IMR-90 (cell line): Measurements from ENCODE around the gene ADARB2. TPM values are rescaled to one million over a fixed set of nuclear protein-coding genes. Genes with fewer than 3 reads are reported as not detected.

Experiments used
- ATAC-seq: fragments of 200-7000 bp; cut with Tn5 transposase; 2 replicates; pipeline ENCODE4 v1.9.1; 2020; ENCODE audit warnings: low read depth, mild to moderate bottlenecking, moderate library complexity
- BruUV-seq: library from RNA; stranded (reverse); fragments of 400-500 nt; replicated peaks from 2 replicates; lab custom pipeline; 2021; lab: Mats Ljungman, UMichigan
- CTCF ChIA-PET: fragments of 300-600 bp; formaldehyde crosslinking; extraction: SDS; loops from one replicate; lab custom pipeline; 2021; ENCODE audit warnings: antibody characterized with exemption; lab: Yijun Ruan, JAX
- POLR2A ChIA-PET: fragments of 300-600 bp; sonication (Branson Sonifier 250); formaldehyde crosslinking; loops from one replicate; lab custom pipeline; 2022; ENCODE audit warnings: antibody characterized with exemption; ENCODE audit not compliant: unreplicated experiment; lab: Charles Lee
- DNase-seq: peaks from one replicate; pipeline ENCODE4 v3.0.0; 2013
- H2AFZ ChIP-seq: replicated peaks from 2 replicates; pipeline ENCODE3; 2013; ENCODE audit warnings: low read length, mild to moderate bottlenecking; ENCODE audit not compliant: poor library complexity
- H2AK5ac ChIP-seq: 2 replicates; pipeline ENCODE4 v1.6.1; 2013; ENCODE audit warnings: low read depth, low read length, inconsistent platforms
- H2AK9ac ChIP-seq: replicated peaks from 2 replicates; pipeline ENCODE3; 2013; ENCODE audit warnings: mild to moderate bottlenecking, low read depth, low read length, moderate library complexity; ENCODE audit not compliant: poor library complexity
- H2BK120ac ChIP-seq: 2 replicates; pipeline ENCODE4 v1.6.1; 2013; ENCODE audit warnings: low read depth, low read length, inconsistent platforms
- H2BK15ac ChIP-seq: 3 replicates; pipeline ENCODE4 v1.6.1; 2013; ENCODE audit warnings: low read depth, low read length, inconsistent platforms
- H2BK20ac ChIP-seq: 2 replicates; pipeline ENCODE4 v1.6.1; 2013; ENCODE audit warnings: low read depth, mild to moderate bottlenecking, inconsistent platforms, low read length, moderate library complexity
- H2BK5ac ChIP-seq: 2 replicates; pipeline ENCODE4 v1.6.1; 2013; ENCODE audit warnings: mild to moderate bottlenecking, low read depth, low read length, inconsistent platforms; ENCODE audit not compliant: poor library complexity, severe bottlenecking
- H3K14ac ChIP-seq: replicated peaks from 2 replicates; pipeline ENCODE4 v1.6.1; 2013; ENCODE audit warnings: low read depth, low read length, inconsistent platforms
- H3K18ac ChIP-seq: 2 replicates; pipeline ENCODE4 v1.6.1; 2013; ENCODE audit warnings: low read depth, low read length, control low read depth
- H3K23ac ChIP-seq: 2 replicates; pipeline ENCODE4 v1.6.1; 2013; ENCODE audit warnings: low read depth, low read length, inconsistent platforms
- H3K27ac ChIP-seq: 2 replicates; pipeline ENCODE4 v1.5.1; 2013; ENCODE audit warnings: mild to moderate bottlenecking, control low read depth, low read length; ENCODE audit not compliant: insufficient read depth
- H3K27me3 ChIP-seq: 2 replicates; pipeline ENCODE4 v1.6.1; 2013; ENCODE audit warnings: low read length; ENCODE audit not compliant: control insufficient read depth, insufficient read depth
- H3K36me3 ChIP-seq: 2 replicates; pipeline ENCODE4 v1.6.1; 2013; ENCODE audit warnings: low read length, mixed read lengths; ENCODE audit not compliant: control insufficient read depth, insufficient read depth
- H3K4ac ChIP-seq: 2 replicates; pipeline ENCODE4 v1.6.1; 2013; ENCODE audit warnings: low read depth, low read length, inconsistent platforms
- H3K4me1 ChIP-seq: 2 replicates; pipeline ENCODE4 v1.6.1; 2013; ENCODE audit warnings: low read length, mixed read lengths; ENCODE audit not compliant: control insufficient read depth, insufficient read depth
- H3K4me2 ChIP-seq: 2 replicates; pipeline ENCODE4 v1.6.1; 2013; ENCODE audit warnings: low read depth, mild to moderate bottlenecking, control low read depth, low read length, moderate library complexity
- H3K4me3 ChIP-seq: 2 replicates; pipeline ENCODE4 v1.5.1; 2013; ENCODE audit warnings: low read depth, mild to moderate bottlenecking, control low read depth, low read length, moderate library complexity; ENCODE audit not compliant: insufficient read depth
- H3K56ac ChIP-seq: 2 replicates; pipeline ENCODE4 v1.6.1; 2013; ENCODE audit warnings: low read length, inconsistent platforms; ENCODE audit not compliant: insufficient read depth; ENCODE audit errors: extremely low read depth
- H3K79me1 ChIP-seq, 2 experiments: 2 replicates each; pipeline ENCODE4 v1.6.1; 2013; ENCODE audit warnings: low read length in 2 of 2, inconsistent platforms in 1 of 2, low read depth in 1 of 2
- H3K9ac ChIP-seq: 2 replicates; pipeline ENCODE4 v1.6.1; 2013; ENCODE audit warnings: low read depth, low read length, control low read depth
- H3K9me1 ChIP-seq: 2 replicates; pipeline ENCODE4 v1.6.1; 2013; ENCODE audit warnings: low read length, inconsistent platforms; ENCODE audit not compliant: insufficient read depth
- H3K9me3 ChIP-seq: 2 replicates; pipeline ENCODE4 v1.6.1; 2013; ENCODE audit warnings: low read length; ENCODE audit not compliant: control insufficient read depth, insufficient read depth
- H4K20me1 ChIP-seq: 2 replicates; pipeline ENCODE4 v1.6.1; 2013; ENCODE audit warnings: low read length, inconsistent platforms; ENCODE audit not compliant: insufficient read depth
- H4K5ac ChIP-seq: 2 replicates; pipeline ENCODE4 v1.6.1; 2013; ENCODE audit warnings: mild to moderate bottlenecking, low read depth, low read length, control low read depth
- H4K8ac ChIP-seq, 2 experiments: 2 replicates each; pipeline ENCODE4 v1.6.1; 2013; ENCODE audit warnings: low read depth in 2 of 2, low read length in 2 of 2, control low read depth in 1 of 2, inconsistent platforms in 1 of 2
- H4K91ac ChIP-seq: 2 replicates; pipeline ENCODE4 v1.6.1; 2013; ENCODE audit warnings: low read depth, low read length, inconsistent platforms; ENCODE audit not compliant: insufficient read depth
- CHD1 ChIP-seq: IDR thresholded peaks from 2 replicates; pipeline ENCODE4 v1.6.1; 2012; ENCODE audit warnings: low read depth, low read length, improper control_type of control experiment
- FOS ChIP-seq: fragments of 150-350 bp; IDR thresholded peaks from 2 replicates; pipeline ENCODE4 v1.6.1; 2016; ENCODE audit warnings: low read depth, low read length
- MXI1 ChIP-seq: IDR thresholded peaks from 2 replicates; pipeline ENCODE4 v1.6.1; 2012; ENCODE audit warnings: low read depth, mild to moderate bottlenecking, low read length, moderate library complexity, borderline replicate concordance
- NFE2L2 ChIP-seq: fragments of 150-350 bp; IDR thresholded peaks from 2 replicates; pipeline ENCODE4 v1.6.1; 2016; ENCODE audit warnings: low read depth, mild to moderate bottlenecking, low read length
- SMC3 ChIP-seq: fragments of 150-350 bp; IDR thresholded peaks from 2 replicates; pipeline ENCODE4 v1.6.1; 2016; ENCODE audit warnings: low read depth, mild to moderate bottlenecking, antibody characterized with exemption, low read length, moderate library complexity
- WGBS, 2 experiments: methylation state at CpG; one replicate each; pipeline versions ENCODE4 v1.1.5 to v1.1.7; 2013; ENCODE audit warnings: missing lambda C conversion rate in 2 of 2; ENCODE audit not compliant: insufficient read length in 1 of 2; ENCODE audit errors: extremely low coverage in 2 of 2; 5-methylcytosine and 5-hydroxymethylcytosine counted together
- dilution Hi-C: fragments of 300-500 bp; cut with HindIII; formaldehyde crosslinking; loops from one replicate; pipeline ENCODE4 v1.14.3; 2018; ENCODE audit warnings: low sequenced_read_pairs; ENCODE audit not compliant: unreplicated experiment
- in situ Hi-C: fragments of 300-500 bp; cut with MboI; formaldehyde crosslinking; loops from 3 replicates; pipeline ENCODE4 v1.14.3; 2019; ENCODE audit warnings: low sequenced_read_pairs, inconsistent platforms, mixed read lengths
- intact Hi-C: fragments of 100-400 bp; cut with micrococcal nuclease; formaldehyde crosslinking; loops from 2 replicates; pipeline ENCODE4 v1.10.0; 2022
- polyA plus RNA-seq, 3 experiments: library from polyadenylated mRNA; depleted of rRNA; stranded (reverse); fragments of >200 nt; gene quantifications; 2 replicates each; pipeline ENCODE4 v1.2.3, GENCODE V29; 2012; ENCODE audit warnings: low replicate concordance in 1 of 3
- total RNA-seq: library from RNA; depleted of rRNA; stranded (reverse); fragments of >200 nt; gene quantifications from 2 replicates; pipeline ENCODE4 v1.2.3, GENCODE V29; 2012
- TF ChIP-seq, protein P1 (sequence below): conservative IDR thresholded peaks from 2 replicates; pipeline ENCODE4 v1.5.1; 2012; ENCODE audit warnings: mild to moderate bottlenecking, low read depth, low read length, improper control_type of control experiment

ADARB2 gene
- total and polyA plus RNA-seq, 2 of the 4 experiments (the other 2 are of a cell fraction) = not detected

DNA sequence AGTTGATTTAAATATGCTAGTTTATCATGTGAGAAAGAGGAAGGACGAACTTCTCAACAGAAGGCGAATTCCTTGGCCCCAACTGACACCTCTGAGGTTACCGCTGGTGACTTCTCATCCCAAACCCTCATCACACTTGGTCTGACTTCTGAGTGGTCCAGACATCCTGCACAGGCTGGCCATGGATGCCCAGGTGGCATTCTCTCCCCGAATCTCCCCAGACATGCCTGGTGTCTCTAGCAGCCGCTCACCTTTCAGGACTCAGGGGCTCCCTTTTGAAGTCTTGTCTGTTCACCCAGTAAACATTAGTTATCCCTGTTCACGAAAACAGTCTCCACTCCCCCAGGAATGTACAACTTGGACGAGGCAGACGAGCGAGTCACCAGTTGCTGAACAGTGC, 157.7 kb downstream of the ADARB2 start:
- no peak overlapping the region for H3K27ac ChIP-seq
- H2AK9ac ChIP-seq = no peak overlapping the region
- no peaks in the 10 kb centered on the region for H3K4me1 ChIP-seq
- H2AK5ac ChIP-seq = no peak overlapping the region
- H3K79me1 ChIP-seq = no peaks in the 10 kb centered on the region
- H3K23ac ChIP-seq = no peak overlapping the region
- no peak overlapping the region for H3K56ac ChIP-seq
- H3K4ac ChIP-seq = no peak overlapping the region
- H4K91ac ChIP-seq = no peak overlapping the region
- H3K9ac ChIP-seq = no peak overlapping the region
- WGBS, 2 experiments = 100% methylated on average over 1 of the region's 9 CpGs; no CpG with 5 or more reads in 1 of the 2 experiments
- dilution Hi-C loops = no loop called here
- ChIA-PET POLR2A (no interaction called here), CTCF (no interaction called here)
- DNase-seq (no peak), ATAC-seq (no peak)
- no peak overlapping the region for H3K4me3 ChIP-seq
- in situ Hi-C loops = no loop called here
- no peak overlapping the region for H3K18ac ChIP-seq
- H2BK15ac ChIP-seq = no peak overlapping the region
- H4K8ac ChIP-seq = no peak overlapping the region
- intact Hi-C loops = no loop called here
- no peaks in the 10 kb centered on the region for H3K27me3 ChIP-seq
- no peak overlapping the region for H2BK5ac ChIP-seq
- H4K5ac ChIP-seq = no peak overlapping the region
- no peak overlapping the region for H2AFZ ChIP-seq
- no peak overlapping the region for H2BK120ac ChIP-seq
- H3K9me1 ChIP-seq = no peaks in the 10 kb centered on the region
- H3K14ac ChIP-seq = no peak overlapping the region
- H3K9me3 ChIP-seq = peaks cover 47% of the 10 kb centered on the region
- H4K20me1 ChIP-seq = no peaks in the 10 kb centered on the region
- no peak overlapping the region for H2BK20ac ChIP-seq
- H3K4me2 ChIP-seq = no peak overlapping the region
- TF ChIP-seq NFE2L2 (no peak), MXI1 (no peak), CHD1 (no peak), SMC3 (no peak), FOS (no peak)
- TF ChIP-seq, protein P1, sequence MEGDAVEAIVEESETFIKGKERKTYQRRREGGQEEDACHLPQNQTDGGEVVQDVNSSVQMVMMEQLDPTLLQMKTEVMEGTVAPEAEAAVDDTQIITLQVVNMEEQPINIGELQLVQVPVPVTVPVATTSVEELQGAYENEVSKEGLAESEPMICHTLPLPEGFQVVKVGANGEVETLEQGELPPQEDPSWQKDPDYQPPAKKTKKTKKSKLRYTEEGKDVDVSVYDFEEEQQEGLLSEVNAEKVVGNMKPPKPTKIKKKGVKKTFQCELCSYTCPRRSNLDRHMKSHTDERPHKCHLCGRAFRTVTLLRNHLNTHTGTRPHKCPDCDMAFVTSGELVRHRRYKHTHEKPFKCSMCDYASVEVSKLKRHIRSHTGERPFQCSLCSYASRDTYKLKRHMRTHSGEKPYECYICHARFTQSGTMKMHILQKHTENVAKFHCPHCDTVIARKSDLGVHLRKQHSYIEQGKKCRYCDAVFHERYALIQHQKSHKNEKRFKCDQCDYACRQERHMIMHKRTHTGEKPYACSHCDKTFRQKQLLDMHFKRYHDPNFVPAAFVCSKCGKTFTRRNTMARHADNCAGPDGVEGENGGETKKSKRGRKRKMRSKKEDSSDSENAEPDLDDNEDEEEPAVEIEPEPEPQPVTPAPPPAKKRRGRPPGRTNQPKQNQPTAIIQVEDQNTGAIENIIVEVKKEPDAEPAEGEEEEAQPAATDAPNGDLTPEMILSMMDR = no peak
- BruUV-seq = no TSS peak
- no peaks in the 10 kb centered on the region for H3K36me3 ChIP-seq
